TTC549 (cell line): ENCODE results near the gene CEP72.

Experiments
- FAIRE-seq: peaks from 2 replicates; lab custom pipeline; 2012; peaks lifted over from hg19 to GRCh38; lab: Jason Lieb, UNC

Gene CEP72

DNA sequence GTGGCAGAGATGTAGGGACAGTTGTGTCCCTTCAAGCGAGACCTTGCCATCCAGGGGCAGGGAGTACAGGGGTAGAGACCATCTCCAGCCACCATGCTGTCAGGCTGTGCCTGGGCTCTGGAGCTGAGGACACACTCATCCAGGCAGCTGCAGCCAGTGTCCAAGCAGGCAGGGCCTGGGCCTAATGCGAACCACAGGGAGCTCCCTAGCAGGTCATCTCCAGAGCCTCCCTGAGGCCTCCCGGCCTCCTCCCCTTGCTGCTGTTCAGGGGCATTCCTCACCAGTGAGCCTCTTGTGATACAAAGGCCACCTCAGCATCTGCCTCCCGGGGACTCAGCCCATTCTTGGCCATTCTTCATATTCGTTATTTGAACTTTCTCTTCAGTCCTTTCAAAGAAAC, 46.0 kb downstream of the CEP72 start:
- FAIRE-seq: no peak

DNA sequence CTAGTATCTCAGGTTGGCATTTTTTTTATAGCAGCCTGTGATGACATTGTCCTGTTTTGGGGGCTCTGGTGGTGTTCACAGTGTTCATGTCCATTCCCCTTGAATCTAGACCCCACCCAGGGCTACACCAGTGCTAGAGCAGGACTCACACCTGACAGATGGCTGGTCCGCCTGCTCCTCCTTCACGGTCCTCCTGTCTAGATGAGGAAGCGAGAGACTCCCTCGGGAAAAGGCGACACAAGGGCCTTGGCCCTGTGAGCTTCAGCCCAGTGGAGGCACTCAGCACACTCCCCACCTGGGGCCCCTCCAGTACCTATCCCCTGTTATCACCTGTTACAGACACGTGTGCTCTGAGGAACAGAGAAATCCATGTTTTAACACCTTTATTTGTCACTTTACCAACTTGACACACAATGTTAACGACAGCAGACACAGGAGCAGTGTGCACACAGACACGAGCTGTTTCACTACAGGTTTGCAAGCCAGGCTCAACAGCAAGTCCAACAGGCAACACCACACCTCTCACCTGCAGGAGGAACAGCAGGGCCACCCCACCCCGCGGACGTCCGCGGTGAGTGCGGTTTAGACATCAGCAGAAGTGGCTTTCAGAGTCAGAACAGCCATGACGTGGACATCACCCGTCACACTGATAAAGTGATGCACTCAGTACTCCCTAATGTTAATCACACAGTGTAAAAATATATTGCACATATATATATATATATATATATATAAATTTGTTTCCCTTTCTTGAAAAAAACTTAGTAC, 47.5 kb downstream of the CEP72 start:
- FAIRE-seq: no peak

DNA sequence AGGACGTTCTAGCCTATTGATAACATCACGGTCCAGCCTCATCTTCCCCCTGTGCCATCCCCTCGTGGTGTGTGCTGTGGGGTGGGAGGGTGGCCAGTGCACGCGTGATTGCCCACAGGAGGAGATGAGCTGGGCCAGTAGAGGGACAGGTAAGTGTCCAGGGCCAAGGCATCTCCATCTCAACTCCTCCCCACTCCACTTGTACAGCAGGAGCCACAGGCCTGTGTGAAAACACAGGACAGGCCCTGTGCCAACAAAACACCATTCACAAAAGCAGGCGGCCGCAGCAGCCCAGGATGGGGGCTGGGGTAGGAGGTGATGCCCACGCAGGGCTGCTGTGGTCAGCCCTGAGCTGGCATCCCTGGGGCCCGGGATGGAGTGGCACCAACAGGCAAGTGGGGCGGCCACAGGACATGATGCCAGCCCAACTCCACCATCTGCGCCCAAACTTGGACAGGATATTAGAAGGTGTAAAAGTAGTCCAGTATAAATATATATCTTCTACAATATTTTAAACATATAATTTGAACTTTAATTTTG, 48.4 kb downstream of the CEP72 start:
- FAIRE-seq: no peak

DNA sequence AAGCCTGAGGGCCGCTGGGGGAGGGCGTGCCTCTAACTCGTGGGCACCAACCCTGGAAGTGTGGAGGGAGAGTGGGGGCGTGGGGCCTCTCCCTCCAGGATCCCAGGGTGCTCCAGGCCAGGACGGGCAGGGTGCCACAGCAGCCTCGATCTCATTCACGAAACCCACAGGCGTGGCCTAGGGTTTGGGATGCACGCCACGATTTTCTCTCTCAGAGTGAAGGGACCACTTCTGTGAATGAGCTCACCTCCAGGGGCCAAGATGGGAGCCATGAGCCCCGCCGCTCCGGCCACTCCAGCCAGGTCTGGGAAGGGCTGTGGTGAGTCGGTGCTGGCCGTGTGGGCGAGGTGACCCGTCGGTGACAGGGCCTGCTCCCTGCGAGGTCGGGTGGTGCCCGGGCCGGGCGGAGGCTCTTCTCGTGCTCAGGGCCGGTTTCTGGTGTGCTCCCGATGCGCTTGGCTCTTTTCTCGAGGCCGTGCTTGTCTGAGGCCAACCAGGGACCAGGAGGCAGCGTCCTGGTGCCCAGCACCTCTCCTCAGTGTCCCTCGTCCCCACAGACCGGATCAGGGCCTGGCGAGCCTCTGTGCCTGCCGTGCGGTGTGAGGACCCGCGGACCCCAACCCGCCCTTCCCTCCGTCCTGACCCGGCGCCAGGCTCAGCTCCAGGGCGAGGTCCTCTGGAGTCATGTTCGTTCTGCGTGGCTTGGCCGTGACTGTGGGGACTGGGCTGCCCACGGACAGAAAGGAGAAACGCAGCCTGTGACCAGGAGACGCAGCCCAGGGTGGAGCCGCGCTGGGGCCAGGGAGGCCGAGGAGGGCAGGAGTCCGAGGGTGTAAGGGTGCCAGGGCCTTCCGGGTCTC, 50.0 kb downstream of the CEP72 start:
- FAIRE-seq: no peak

DNA sequence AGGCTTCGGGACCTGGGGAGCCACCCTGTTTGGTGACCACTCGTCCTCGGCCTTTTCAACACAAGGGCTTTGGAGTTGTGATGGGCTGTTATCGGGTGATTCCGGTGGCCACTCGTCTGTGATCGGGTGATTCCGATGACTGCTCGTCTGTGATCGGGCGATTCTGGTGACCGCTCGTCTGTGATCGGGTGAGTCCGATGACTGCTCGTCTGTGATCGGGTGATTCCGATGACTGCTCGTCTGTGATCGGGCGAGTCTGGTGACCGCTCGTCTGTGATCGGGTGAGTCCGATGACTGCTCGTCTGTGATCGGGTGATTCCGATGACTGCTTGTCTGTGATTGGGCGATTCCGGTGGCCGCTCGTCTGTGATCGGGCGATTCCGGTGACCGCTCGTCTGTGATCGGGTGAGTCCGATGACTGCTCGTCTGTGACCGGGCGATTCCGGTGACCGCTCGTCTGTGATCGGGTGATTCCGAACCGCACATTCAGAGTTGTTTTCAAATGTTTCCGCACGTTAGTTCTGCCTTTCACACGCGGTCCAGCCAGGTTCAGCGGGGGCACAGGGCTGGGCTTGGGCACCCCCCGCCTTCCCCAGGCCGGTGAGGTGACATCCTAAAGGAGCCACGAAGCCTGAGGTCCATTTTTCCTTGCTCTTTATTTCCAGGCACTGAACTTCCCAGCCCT, 50.8 kb downstream of the CEP72 start:
- no peak for FAIRE-seq

DNA sequence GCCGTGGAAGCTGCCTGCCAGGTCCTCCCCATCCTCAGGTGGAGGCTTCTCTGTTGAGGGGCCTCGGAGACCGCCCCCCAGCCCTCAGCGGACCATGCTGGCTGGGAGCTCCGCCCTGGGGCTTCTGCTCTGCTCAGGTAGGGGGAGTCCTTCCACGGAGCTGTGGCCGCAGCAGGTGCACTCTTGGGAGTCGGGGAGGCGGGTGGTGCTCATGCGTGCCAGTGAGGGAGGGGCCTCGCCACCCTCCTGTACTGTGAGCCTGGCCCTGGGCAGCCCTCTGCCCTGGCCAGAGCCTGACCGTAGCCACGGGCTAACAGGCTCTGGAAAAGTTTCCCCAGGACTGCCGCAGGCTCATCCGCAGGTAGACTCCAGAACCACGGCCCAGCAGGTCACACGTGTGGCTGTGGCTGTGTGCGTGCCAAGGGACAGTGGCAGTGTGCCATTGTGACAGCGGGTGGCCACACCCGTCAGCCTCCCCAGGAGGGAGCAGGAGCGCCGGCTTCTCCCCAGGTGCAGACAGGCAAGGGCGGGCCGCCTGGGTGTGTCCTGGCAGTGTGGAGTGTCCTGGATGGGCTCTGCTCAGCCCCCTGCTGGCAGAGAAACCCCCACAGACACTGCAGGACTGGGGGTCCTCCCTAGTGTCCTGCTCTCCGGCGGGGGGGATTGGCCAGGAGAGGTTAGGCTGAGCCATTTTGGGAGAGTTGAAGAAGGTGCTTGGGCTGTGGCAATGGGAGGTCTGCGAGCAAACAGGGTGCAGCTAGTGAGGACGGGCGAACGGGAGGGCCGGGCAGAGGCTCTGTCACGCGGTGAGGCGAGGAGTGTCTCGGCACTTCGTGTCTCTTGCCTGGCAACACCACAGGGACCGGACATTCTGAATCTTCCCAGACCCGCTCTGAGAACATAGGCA, 51.5 kb downstream of the CEP72 start:
- FAIRE-seq: no peak

DNA sequence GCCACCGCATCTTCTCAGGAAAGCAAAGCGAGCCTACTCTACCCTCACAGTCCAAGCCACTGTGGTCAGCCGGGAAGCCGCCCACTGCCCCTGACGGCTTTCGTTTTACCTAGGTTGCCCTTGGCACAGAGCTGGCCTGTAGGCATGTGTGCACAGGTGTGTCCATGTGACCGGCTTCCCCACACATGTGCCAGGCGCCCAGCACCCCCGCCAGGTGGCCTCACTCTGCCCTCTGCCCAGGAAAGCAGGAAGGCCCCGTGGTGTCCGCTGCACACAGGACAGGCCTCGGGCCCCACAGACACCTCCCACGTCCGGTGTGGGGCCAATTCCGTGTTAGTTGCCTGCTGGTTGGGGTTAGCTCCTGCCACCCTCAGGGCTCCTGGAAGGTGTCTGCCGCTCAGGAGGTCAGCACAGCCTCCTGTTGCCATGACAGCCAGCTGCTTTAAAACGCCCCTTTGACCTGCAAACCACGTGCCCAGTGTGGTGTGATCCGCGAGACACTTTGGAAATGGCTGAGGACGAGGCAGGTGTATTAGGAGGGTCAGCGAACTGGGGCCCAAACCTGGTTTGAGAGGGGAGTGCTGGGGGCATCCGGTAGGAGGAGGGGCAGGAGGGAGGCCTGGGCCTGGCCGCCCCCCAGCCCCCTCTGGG, 52.3 kb downstream of the CEP72 start:
- FAIRE-seq: no peak

DNA sequence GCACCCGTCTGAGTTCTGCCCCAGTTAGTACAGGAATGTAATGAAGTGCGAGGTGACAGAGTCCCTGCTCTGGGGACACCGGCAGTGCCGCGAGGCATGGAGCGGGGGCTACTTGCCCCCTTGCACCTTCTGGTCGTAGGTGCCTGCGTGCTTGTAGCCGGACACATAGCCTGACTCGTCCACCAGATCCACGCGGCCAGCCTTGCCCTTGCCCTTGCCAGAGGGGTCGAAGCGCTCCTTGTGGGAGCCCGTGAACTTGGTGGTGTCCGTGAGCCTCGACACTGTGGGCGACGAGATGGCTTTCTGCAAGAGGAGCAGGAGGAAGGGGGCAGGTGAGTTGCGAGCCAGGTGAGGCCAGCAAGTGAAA, 52.8 kb downstream of the CEP72 start:
- FAIRE-seq: no peak

DNA sequence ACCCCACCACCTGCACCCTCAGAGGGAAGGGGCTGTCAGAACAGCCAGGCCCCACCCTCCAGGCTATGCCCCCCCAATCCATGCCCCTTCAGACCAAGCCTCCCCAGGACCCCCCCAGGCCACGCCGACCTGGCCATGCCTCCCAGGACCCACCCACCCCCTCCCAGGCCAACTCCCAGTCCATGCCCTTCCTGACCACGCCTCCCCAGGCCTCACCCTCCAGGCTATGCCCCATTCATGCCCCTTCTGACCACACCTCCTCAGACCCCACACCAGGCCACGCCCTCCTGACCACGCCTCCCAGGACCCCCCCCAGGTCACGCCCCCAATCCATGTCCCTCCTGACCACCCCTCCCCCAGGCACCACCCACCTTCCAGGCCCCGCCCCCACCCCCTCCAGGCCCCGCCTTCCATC, 53.4 kb downstream of the CEP72 start:
- FAIRE-seq: no peak

DNA sequence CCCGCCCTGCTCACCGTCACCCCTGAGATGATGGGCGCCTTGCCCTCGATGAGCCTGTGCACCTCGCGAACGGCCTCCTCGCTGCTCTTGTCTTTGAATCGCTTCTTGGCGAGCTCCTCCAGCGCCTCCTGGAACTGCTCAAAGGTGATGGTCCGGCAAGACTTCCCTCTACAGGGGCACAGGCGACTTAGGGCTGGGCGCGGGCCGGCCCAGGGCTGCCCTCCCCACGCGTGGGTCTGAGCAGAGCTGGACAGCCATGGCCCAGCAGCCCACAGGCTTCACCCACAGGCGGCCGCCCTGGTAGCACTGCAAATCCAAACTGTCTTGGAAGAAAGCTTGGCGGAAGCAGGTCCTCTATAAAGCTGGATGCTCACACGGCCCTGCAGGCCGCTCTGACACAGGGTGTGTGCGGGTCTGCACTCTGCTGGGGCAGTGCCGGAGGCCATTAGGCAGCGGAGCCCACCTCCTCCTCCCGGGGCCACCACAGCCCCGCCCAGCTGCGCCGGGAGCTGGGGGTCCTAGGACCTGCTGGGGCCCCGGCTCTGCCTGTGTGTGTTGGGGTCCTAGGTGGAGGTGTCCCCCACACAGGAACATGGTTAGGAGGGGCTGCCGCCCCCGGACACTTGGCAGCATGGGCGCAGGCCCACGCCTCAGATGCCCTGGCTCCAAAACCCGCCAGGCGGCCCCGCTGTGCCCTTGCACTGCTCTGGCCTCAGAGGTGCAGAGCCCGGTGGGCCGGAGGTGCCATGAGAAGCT, 54.0 kb downstream of the CEP72 start:
- FAIRE-seq: no peak

DNA sequence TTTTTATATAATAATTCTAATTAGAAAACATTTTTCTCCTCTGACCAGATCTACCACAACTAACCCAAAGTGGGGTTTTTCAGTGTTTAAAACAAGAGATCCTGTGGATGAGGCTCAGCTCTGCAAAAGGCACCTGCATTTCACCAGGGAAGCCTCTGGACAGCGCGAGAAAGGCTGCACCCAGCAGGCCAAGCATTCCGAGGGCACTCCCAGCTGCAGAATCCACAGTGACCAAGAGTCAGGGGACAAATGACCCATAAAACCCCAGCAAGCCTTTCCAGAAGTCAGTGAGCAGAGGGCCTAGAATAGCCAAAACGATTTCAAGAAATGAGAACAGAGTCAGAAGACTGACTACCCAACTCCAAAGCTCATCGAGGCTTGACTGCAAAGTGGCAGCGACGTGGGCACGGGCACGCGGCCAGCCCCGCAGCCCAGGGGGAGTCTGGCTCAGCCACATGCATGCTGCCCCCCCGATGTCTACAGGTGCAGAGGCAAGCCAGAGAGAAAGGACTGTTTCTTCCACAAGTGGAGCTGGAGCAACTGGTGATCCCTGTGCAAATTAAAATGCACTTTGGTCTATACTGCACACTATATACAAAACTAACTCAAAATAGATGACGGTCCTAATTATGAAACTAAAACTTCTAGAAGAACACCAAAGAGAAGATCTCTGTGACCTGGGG, 54.8 kb downstream of the CEP72 start:
- FAIRE-seq: no peak

DNA sequence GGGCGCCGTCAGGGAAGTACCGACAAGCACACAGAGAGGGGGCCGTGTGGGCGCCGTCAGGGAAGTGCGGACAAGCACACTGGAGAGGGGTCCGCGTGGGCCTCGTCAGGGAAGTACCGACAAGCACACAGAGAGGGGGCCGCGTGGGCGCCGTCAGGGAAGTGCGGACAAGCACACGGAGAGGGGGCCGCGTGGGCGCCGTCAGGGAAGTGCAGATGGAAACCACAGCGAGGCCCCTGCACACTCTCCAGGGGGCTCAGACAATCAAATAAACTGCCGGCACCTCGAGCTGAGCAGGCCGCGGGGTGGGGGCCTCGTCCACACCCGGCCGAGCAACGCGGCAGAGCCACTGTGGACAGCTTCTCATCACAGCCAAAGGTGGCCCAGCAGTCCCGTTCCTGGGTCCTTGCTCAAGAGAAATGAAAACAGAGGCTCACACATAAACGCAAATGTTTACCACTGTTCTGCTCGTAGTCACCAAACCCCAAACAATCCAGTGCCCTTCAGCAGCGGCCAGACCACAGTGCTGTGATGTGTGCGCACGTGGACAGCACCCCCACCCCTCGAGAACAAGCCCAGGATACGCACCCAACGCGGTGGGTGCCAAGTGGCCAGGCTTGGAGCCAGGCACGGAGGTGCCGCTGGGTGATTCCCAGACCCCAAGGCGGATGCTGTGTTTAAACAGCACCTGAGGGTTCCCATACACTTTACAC, 56.3 kb downstream of the CEP72 start:
- no peak for FAIRE-seq

DNA sequence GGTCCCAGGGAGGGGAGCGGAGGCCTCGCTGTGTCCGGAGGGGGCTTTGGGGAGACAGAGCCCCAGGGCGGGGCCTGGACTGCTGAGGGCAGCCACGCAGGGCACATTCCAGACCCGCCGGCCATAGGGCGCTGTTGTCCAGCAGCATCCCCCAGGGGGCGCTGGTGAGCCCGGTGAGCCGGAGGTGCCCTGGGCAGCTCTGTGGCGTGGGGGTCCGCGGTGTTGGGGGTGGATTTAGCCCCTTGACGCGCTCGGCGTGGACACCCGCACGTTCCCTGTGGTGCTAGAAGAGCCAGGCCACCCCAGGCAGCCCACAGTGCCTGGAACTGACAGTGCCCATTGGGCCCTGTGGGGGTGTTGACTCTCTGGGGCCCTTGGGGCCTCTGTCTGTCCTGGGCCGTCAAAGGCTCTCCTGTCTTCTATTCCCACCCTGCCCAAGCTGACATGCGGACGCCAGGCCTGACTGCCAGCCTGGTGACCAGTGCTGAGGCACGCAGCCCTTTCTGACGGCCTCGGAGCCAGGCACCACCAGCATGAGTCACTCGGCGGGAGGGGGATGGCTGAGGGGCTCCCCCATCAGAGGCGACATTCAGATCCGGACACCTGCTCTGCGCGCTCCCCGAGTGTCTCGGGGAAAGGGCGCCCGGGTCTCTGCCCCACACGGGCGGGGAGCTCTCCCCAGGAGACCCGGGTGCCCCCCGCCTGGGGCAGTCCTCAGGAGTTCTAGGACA, 57.1 kb downstream of the CEP72 start:
- no peak for FAIRE-seq

DNA sequence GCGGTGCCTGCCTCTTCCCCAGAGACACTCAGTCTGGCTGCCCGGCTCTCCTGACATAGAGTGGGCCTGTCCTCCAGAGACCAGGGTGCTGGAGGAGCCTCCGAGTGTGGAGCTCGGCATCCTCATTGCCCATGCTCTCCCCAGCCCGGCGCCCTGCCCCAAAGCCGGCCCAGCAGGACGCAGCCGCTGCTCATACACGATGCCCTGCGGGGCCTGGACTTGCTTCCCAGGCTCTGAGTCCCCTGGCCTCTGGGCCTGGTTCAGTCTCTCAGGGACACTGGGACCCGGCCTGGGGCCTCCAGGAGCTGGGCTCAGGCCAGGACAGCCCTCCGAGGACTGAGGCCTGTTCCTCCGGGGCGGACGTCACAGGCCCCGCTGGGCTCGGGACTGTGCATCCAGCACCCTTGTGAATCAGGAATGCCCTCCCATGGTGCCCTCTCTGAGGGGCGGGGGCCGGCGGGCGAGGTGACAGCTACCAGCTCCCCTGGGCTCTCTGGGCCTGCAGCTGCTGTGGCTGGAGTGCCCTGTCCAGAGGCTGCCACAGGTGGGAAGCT, 57.8 kb downstream of the CEP72 start:
- no peak for FAIRE-seq

DNA sequence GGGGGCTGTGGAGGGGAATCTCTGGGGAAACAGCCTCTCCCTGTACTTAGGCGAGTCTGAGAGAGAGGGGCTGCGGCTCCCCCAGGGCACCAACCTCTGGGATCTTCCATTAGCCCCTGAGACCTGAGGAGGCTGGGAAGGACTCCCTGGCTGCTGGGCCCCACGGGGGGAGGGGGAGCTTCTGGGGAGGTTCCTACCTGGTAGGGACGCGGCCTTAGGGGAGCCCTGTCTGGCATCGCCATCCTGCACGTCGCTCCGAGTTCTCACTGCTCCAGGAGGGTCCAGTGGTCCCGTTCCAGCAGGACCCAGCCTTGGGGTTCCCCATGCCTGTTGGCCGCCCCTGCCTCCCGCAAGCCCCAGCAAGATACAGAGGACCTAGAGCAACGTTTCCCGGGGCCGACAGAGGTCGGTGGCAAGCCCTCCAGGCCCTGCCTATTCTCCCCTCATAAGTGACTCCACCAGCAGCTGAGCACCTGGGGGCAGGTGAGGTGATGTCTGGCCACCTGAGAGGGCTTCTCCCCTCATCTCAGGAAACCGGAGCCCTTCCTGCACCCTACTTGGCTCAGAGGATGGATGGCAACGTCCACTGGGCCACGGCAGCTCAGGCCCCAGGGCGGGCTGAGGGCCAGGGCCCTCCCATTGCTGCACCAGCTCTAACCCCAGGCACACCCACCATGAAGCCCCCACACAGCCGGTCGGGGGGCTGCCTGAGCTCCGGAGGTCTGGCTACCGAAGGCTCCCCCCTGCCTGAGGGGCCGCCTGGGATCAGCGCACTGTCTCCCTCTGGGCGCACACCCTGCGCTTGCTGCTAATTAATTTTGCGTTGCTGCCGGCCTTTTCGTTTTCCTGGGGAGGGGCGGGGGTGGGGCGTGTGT, 58.5 kb downstream of the CEP72 start:
- no peak for FAIRE-seq

DNA sequence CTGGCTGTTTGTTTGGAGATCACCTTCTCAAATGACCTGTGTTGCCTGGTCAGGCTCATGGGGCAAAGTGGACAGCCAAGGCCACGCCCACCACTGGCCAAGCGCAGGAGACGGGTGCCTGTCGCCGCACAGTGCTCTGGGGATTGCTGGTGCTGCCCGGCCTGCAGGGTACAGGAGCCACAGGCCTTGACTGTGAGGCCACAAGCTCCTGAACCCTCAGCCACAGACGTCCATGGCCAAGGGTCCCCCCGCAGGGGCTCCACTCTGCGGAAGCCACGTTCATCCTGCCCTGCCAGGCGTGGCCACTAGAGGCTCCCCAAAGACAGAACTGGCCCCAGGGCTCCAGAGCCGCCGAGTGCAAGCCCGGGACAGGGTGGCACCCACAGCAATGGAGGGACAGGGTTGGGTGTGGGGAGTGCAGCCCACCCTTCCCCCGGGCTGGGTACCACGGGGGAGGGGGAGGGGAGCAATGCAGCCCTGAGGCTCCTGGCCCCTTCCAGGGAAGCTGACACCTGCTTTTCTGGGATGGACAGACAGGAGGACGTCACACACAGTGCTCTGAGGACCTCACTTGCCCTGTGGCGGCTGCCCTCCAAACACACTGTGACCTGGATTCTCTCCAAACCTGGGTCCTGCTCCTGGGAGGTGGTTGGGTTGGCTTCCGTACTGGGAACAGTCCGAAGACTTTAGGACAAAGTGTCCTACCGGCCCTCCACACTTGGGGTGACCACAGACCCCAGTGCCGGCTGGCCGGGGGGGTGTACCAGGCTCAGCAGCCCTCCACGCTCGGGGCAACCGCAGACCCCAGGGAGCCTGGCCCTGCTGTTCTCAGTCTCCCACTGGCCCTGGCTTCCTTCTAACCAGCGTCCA, 59.6 kb downstream of the CEP72 start:
- no peak for FAIRE-seq
